CD4-positive, alpha-beta T cell (primary cell): ENCODE data around the gene SLIT1. TPM values are rescaled to one million over a fixed set of nuclear protein-coding genes. Genes with fewer than 3 reads are reported as not detected.

Experiments used
- ATAC-seq: fragments of 200-7000 bp; cut with Tn5 transposase; one replicate; pipeline ENCODE4 v1.10.0; 2022; ENCODE audit warnings: mild to moderate bottlenecking; ENCODE audit not compliant: poor library complexity
- CTCF ChIA-PET: fragments of 350-600 bp; sonication (Branson Sonifier 250); formaldehyde crosslinking; loops from one replicate; lab custom pipeline; 2021; ENCODE audit warnings: antibody characterized with exemption, inconsistent platforms; lab: Charles Lee
- POLR2A ChIA-PET: fragments of 350-600 bp; sonication (Branson Sonifier 250); formaldehyde crosslinking; loops from one replicate; lab custom pipeline; 2021; ENCODE audit warnings: antibody characterized with exemption, inconsistent platforms; lab: Charles Lee
- DNase-seq, 14 experiments: peaks; one replicate each; pipeline ENCODE4 v3.0.0-alpha.2; 2013 to 2020; ENCODE audit warnings: mixed read lengths in 2 of 14
- H3K27ac ChIP-seq, 2 donors: one replicate each; pipeline versions ENCODE4 v1.5.1 to v1.7.0; 2013; ENCODE audit warnings: low read length in 2 of 2, low read depth in 1 of 2, mild to moderate bottlenecking in 1 of 2
- H3K27me3 ChIP-seq, 2 experiments: 1 replicate in 1 of 2; 2 replicates in 1 of 2; pipeline versions ENCODE4 v1.6.1 to v1.7.0; 2013; ENCODE audit warnings: low read length in 2 of 2, control low read depth in 1 of 2, mild to moderate bottlenecking in 1 of 2, moderate library complexity in 1 of 2; ENCODE audit not compliant: insufficient read depth in 2 of 2, control insufficient read depth in 1 of 2
- H3K36me3 ChIP-seq: one replicate; pipeline ENCODE4 v1.6.1; 2013; ENCODE audit warnings: low read length, control low read depth; ENCODE audit not compliant: insufficient read depth
- H3K4me1 ChIP-seq: one replicate; pipeline ENCODE4 v1.6.1; 2013; ENCODE audit warnings: low read length, control low read depth; ENCODE audit not compliant: insufficient read depth
- H3K4me3 ChIP-seq: one replicate; pipeline ENCODE4 v1.5.1; 2013; ENCODE audit warnings: mild to moderate bottlenecking, low read length, moderate library complexity
- H3K9me3 ChIP-seq, 2 experiments: 1 replicate in 1 of 2; 2 replicates in 1 of 2; pipeline versions ENCODE4 v1.6.1 to v1.7.0; 2013; ENCODE audit warnings: low read length in 2 of 2, mild to moderate bottlenecking in 2 of 2, control low read depth in 1 of 2, moderate library complexity in 1 of 2; ENCODE audit not compliant: control insufficient read depth in 1 of 2, insufficient read depth in 1 of 2
- H3K27ac Mint-ChIP-seq: one replicate; pipeline ENCODE4 v1.8.0; 2020; ENCODE audit warnings: mixed read lengths
- H3K27me3 Mint-ChIP-seq: one replicate; pipeline ENCODE4 v1.8.0; 2021; ENCODE audit warnings: mixed read lengths
- H3K36me3 Mint-ChIP-seq: one replicate; pipeline ENCODE4 v1.8.0; 2021; ENCODE audit warnings: low read depth, mixed read lengths
- H3K4me1 Mint-ChIP-seq: one replicate; pipeline ENCODE4 v1.8.0; 2021; ENCODE audit warnings: low read depth, mixed read lengths
- H3K4me3 Mint-ChIP-seq: one replicate; pipeline ENCODE4 v1.8.0; 2020; ENCODE audit warnings: mild to moderate bottlenecking, mixed read lengths
- H3K9me3 Mint-ChIP-seq: one replicate; pipeline ENCODE4 v1.8.0; 2020; ENCODE audit warnings: mixed read lengths
- CTCF ChIP-seq: fragments of 200-600 bp; IDR thresholded peaks from one replicate; pipeline ENCODE4 v1.8.0; 2022; ENCODE audit warnings: antibody characterized with exemption, mild to moderate bottlenecking
- intact Hi-C, 2 experiments: fragments of 100-400 bp; cut with DNase I in 1 of 2; cut with micrococcal nuclease in 1 of 2; formaldehyde crosslinking; loops; one replicate each; pipeline versions ENCODE4 v1.15.1 to v1.9.0; 2023 to 2025; cut with DNase I, micrococcal nuclease
- total RNA-seq, 174 experiments: library from RNA in 2 of 174; stranded (reverse) in 2 of 174; gene quantifications; one replicate each; pipeline ENCODE4 v1.2.3 and lab custom pipeline; 2021 to 2026

SLIT1 gene
- total RNA-seq, 2 experiments from 2014 or later, result 0.30 to 0.39 TPM

GRCh38 chr10:97174941-97175340 lies 10.8 kb downstream of the SLIT1 start:
- no peak for ATAC-seq
- H3K36me3 Mint-ChIP-seq, result no peaks in the 10 kb centered on the region
- H3K4me1 Mint-ChIP-seq, result no peaks in the 10 kb centered on the region

GRCh38 chr10:97174276-97174775 lies 11.4 kb downstream of the SLIT1 start:
- Mint-ChIP-seq H3K9me3 (no peaks in the 10 kb centered on the region), H3K27me3 (peaks cover 4% of the 10 kb centered on the region), H3K4me1 (no peaks in the 10 kb centered on the region), H3K36me3 (no peaks in the 10 kb centered on the region), H3K27ac (no peak overlapping the region), H3K4me3 (no peak overlapping the region)
- Histone ChIP-seq H3K27ac (no peak overlapping the region), H3K36me3 (no peaks in the 10 kb centered on the region), H3K27me3 (peaks cover 15 to 18% of the 10 kb centered on the region in 2 experiments), H3K9me3 (no peaks in the 10 kb centered on the region), H3K4me3 (no peak overlapping the region), H3K4me1 (no peaks in the 10 kb centered on the region)
- intact Hi-C loops, result no loop called here
- no peak for TF ChIP-seq CTCF
- POLR2A ChIA-PET, result no interaction called here
- no peak for DNase-seq
- no peak for ATAC-seq
- CTCF ChIA-PET, result interaction anchor here (1.1 to 1.3 kb wide), 2 partner anchors 27 to 36 kb away, joined by 3 read pairs; no protein-coding TSS in a partner anchor

More at GRCh38 chr10:97174941-97175340, 10.8 kb downstream of the SLIT1 start:
- no peaks in the 10 kb centered on the region for H3K36me3 ChIP-seq
- peaks cover 0 to 3% of the 10 kb centered on the region in 2 experiments for H3K9me3 ChIP-seq
- Mint-ChIP-seq H3K9me3 (no peaks in the 10 kb centered on the region), H3K4me3 (no peak overlapping the region), H3K27ac (no peak overlapping the region), H3K27me3 (peaks cover 4% of the 10 kb centered on the region)
- no peak overlapping the region for H3K4me3 ChIP-seq
- H3K27ac ChIP-seq, result no peak overlapping the region
- POLR2A ChIA-PET, result no interaction called here
- CTCF ChIA-PET, result interaction anchor here (1.1 to 1.3 kb wide), 2 partner anchors 27 to 35 kb away, joined by 3 read pairs; no protein-coding TSS in a partner anchor
- no peak for DNase-seq
- no peak for TF ChIP-seq CTCF
- no peaks in the 10 kb centered on the region for H3K4me1 ChIP-seq
- peaks cover 18 to 20% of the 10 kb centered on the region in 2 experiments for H3K27me3 ChIP-seq
- intact Hi-C loops, result no loop called here

GRCh38 chr10:97173036-97173435 lies 12.7 kb downstream of the SLIT1 start:
- Histone ChIP-seq H3K27me3 (peaks cover 9 to 13% of the 10 kb centered on the region in 2 experiments), H3K27ac (no peak overlapping the region), H3K4me1 (no peaks in the 10 kb centered on the region), H3K9me3 (no peaks in the 10 kb centered on the region), H3K36me3 (no peaks in the 10 kb centered on the region), H3K4me3 (no peak overlapping the region)
- Mint-ChIP-seq H3K4me1 (no peaks in the 10 kb centered on the region), H3K27me3 (peaks cover 4% of the 10 kb centered on the region), H3K9me3 (no peaks in the 10 kb centered on the region), H3K4me3 (no peak overlapping the region), H3K36me3 (no peaks in the 10 kb centered on the region), H3K27ac (no peak overlapping the region)
- no peak for ATAC-seq
- TF ChIP-seq CTCF, result no peak
- intact Hi-C loops, result no loop called here
- ChIA-PET CTCF (no interaction called here), POLR2A (no interaction called here)
- no peak for DNase-seq
